Stimulated activated CD8-positive, alpha-beta memory T cell treated with anti-CD3 and anti-CD28 coated beads, Interleukin-15, amount 100 ng/mL, for 1 hour (primary cell): ENCODE measurements around the gene KCND2.

ENCODE experiments used
- DNase-seq: peaks from one replicate; pipeline ENCODE4 v3.0.0-alpha.2; 2020; ENCODE audit warnings: low read depth

The KCND2 gene

DNA sequence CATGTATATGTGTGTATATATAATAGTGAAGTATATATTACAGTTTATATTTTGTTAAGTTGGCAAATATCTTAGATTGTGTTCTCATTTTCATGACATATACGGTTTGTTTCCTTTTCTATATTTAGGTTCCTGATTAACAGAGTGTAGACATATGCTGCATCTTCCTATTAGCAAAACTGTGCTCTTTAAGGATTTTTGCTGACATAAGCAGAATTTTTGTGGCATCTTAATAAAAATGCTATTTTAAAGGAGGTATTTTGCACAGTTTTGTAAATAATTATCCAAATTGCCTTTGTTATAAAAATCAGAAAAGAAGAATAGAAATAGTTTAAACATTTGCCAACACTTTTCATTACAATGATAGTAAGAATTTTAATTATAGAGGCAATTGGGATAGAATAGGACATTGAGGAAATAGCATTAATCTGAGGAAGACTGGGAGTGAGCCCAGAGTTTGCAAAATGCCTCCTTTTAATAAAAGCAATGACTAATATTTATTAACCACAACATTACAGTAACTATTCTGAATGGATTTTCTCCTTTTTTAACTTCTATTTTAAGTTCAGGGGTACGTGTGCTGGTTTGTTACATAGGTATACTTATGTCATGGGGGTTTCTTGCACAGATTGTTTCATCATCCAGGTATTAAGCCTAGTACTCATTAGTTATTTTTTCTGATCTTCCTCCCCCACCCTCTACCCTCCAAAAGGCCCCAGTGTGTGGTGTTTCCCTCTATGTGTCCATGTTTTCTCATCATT, 38.2 kb downstream of the KCND2 start:
- no peak for DNase-seq

DNA sequence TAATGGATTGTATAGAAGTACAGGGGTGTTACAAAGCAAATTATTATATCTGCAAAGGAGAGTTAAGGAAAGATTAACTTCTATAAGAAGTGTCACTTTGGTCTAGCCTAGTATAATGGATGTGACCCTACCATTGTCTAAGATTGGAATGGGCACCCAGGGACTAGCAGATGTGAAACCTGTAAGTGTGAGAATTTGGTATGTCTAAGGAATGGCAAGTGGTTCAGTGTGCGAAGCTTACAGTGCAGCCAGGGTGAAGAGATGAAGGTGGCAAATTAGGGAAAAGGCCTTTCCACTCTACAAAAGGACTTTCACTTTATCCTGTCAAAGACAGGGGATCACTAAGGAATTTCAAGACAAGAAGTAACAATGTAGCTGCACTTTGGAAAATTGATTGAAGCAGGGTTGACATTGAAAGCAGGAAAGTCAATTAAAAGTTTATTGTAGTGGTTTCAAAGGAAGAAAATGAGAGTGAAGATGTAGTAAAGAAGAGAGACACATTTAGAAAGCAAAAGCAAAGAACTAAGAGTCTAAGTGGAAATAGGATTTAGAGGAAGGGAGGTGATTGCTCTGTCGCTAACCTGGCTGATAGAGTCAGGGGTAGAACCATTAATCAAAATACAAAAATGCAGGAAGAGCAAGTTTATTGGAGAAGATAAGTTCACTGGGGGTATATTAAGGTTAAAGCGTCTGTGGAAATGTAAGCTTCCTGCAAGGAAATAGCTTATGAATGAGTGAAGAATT, 47.4 kb downstream of the KCND2 start:
- no peak for DNase-seq

DNA sequence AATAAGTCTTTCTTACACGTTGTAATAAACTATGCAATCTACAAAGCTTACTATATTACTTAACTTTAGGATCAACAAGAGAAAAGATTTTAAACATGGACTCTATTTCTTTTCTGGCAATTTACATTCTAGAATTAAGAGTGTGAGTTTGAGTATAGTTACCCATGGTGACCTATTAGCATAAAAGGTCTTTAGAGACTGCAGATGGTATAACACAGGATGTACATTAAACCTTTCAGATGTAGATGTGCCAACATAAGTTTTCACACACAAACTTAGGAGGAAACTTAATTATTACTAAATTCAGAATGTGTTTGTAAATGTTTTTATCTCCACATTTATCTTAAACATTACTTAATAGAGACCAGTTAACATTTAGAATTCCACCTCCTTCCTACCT, 54.1 kb downstream of the KCND2 start:
- DNase-seq: no peak

DNA sequence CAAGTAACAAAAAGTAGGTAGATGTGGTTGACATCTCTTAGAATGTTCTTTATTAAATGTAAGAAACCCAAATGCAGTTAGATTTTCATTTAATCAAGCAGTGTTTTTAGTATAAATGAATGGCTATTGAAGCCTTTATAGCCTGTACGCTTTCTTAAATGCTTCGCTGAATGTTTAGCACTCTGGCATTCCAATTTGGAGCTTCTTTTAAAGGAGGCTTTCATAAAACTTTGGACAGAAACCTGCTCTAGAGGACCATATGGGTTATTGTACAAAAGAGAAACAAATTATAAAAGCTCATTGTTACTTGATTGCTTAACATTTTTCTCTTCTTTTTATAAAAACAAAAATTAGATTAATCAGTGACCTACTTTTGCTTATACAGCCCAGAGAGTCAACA, 59.5 kb downstream of the KCND2 start:
- DNase-seq: no peak

DNA sequence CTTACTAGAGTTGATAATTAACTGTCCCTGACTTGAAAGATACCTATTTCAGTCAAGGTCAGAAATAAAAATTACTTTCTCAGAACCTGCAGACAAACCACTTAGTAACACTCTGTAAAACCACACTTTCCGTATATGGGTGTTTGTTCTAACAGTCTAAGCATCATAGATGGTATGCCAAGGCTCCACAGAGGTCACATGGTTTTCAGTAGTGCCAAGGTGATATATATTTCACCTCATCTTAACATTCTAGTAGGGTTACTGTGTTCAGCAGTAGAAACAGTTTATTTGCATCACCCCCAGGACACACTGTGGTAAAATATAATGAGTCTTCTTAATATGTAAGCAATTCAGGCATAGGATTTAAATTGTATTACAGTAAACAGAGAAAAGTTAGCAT, 61.5 kb downstream of the KCND2 start:
- DNase-seq: no peak

DNA sequence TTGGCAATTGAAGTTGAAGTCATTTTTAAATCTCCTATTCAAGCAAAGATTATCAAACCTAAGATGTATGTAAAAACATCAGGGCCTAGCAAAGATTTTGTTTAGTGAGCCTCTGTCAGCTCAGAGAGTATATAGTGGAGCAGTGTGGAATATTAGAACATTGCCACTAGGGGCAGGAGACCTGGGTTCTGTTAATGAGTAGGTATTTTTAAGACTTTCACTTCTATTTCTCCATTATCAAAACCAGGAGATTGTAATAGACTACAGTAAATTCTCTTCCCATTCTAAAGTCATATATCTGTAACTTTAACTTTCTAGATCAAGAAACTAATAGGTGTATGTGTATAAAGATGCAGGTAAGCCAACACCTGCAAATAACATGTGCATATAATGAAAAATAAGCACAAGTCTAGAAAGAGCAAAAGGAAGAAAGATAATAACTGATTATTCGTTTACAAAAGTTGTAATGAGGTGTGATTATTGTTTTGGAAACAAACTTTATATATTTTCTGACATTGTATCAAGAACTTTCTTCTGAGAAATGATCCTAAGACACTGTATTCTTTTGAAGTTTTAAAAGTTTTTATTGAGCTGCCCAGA, 64.4 kb downstream of the KCND2 start:
- DNase-seq: no peak

DNA sequence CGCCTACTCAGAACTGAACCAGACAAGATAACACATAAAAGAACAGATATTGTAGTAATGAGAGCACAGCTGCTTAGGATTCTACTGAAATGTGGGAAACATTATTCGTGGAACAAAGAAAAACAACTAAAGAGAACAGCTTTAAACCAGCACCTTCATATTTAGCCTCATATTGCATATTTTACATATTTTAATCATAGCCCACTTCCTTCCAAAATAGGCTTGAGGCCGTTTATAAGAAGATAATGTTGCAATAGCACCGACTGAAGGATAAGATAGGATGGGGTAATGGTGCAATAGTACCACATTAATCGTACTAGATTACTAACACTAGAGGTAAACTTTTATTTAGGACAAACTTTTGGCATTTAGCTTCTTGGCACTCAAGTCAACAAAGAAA, 71.3 kb downstream of the KCND2 start:
- DNase-seq: no peak

DNA sequence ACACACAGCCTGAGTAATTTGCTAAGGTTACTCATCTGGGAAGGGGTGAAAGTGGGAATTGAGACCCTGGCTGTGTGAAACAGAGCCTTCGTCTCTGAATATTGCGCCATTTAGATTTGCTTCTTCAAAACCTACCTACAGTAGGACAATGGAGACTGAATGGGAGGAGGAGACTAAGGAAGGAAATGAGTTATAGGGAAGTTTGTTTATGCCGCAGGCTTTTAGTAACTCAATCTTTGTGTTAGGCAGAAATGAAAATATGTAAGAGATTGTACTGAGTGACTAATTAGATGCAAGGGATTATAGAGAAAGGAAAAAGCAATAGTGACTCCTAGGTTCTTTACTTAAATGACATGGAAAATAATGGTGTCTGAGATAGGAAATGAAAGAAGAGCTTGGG, 80.2 kb downstream of the KCND2 start:
- DNase-seq: no peak

DNA sequence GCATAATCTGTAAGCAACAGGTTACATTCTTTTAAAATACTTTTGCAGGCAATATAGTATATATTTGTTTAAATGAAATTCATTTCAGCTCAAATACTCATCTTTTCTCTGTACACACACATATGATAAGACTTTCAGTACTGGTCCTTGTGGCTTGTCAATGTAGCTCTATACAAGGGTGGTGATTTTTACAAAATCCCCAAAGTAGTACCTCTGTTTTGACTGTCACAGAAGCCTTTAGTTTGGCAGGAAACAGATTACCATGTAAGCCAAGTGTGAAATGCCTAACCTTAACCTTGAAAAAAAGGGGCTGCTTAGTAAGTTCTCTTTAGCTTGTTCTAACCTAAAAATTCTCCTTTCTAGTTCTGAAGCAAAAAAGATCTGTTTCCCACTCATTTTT, 87.9 kb downstream of the KCND2 start:
- DNase-seq: no peak

DNA sequence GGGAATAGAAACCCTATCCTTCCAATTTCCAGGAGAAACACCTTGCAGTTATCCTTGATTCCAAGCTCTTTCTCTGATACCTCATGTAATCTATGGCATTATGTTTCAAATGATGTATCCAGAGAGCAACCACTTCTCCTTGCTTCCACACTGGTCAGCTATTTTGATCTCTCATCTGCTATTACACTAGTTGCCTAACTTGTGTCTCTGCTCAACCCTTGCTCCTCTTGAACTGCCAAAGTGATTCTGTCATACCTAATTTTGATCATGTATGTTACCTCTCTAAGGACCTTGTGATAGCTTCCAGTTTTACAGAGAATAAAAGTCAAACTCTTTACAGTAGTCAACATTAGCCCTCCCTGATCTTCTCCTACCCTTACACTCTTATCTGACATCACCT, 90.4 kb downstream of the KCND2 start:
- DNase-seq: no peak

DNA sequence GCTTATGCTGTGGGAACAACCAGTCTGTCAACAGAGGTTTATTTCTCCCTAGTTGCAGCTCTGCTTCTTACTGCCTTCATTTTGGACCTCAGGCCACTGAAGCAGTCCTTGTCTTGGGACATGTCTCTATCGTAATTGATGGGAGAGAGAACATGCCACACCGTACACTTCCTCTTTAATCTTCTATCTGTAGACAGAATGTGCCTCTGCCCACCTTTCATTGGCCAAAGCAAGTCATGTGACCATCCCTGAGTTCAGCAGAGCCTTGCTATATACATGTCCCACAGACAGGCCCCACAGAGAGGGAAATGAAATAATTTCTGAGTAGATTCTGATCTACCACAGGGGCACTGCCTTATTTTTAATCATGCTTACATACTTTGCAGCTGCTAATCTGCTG, 98.0 kb downstream of the KCND2 start:
- DNase-seq: no peak

DNA sequence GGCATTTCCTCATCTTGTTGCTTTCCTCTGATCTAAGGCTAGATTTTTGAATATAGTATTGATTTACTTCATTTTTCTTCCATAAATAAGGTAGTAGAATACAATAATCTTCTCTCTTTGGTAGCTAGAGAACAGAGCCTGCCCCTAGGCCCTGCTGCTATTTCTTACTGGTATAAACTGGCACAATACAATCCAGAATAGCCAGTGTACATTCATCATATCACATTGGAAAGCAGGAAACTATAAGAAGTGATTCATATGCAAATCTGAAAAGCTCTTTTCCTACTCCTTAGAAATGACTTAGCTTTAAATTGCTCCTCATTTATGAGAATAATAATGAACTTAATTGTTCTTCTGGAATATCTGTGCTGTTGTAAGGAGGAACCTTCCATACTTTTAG, 100.2 kb downstream of the KCND2 start:
- DNase-seq: no peak

DNA sequence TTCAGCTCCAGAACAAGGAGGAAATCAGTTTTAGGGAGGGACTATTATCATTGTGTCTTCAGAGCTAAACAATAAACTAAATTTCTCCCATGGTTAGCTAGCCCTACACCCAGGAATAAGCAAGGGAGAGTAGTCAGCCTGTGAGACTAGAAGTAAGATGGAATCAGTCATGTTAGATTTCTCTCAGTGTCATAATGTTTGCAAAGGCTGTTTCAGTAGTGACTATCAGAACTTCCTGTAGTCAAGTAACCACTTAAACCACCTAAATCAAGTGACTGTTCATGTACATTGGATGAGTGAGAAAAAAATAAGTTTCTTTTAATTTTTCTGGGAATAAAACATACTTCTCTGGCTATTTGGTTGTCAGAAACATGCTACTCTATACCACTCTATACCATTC, 121.6 kb downstream of the KCND2 start:
- DNase-seq: no peak

DNA sequence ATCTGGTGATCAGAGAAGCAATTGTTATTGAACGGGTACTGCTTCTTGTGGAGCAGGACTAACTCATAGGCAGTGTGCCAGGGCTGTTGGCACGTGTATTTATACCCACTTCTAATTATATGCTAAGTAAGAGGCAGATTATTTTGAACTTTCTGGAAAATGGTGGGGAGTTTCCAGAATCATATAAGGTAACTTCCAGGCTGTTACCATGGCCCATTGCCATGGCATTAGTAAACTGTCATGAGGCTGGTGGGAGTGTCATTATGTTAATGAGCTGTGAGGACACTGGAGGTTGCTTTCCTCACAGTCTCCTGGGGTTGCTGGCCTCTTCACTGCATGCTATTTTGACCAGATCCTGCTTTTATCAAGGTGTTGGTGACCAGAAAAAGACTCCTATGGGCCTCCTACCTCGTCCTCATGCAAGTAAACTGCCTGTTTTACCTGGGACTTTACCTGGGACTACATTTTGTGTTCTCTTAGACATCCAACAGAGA, 122.6 kb downstream of the KCND2 start:
- DNase-seq: no peak

DNA sequence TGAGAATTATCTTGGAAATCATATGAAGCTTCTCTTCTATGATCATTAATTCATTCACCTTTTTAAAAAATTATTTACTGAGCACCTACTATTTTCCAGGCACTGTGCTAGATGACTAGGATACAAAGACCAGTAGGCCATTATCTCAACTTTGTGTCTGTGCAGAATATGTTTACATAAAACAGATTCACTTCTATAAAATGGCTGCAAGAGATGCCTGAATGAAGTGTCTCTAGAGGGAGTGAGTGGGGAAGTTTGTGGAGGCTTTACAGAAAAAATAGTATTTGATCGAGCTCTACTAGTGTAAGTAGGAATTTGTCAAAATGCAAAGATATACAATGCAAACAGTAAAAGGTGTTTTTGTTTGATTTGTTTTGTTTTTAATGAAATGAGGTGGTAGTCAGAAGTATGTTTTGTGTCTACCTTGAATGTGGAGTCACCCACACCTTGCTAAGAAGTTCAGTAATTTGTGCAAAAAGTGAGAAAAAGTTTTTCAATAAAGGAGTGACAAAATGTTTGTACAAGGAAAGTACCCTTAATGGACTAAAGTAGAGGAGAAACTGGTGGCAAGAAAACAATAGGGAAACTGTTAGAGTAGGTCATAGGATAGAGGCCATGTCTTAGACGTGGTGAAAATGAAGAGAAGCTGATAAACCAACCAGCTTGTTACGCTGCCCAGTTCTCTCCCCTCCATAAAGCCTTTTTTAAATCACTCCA, 125.5 kb downstream of the KCND2 start:
- no peak for DNase-seq

DNA sequence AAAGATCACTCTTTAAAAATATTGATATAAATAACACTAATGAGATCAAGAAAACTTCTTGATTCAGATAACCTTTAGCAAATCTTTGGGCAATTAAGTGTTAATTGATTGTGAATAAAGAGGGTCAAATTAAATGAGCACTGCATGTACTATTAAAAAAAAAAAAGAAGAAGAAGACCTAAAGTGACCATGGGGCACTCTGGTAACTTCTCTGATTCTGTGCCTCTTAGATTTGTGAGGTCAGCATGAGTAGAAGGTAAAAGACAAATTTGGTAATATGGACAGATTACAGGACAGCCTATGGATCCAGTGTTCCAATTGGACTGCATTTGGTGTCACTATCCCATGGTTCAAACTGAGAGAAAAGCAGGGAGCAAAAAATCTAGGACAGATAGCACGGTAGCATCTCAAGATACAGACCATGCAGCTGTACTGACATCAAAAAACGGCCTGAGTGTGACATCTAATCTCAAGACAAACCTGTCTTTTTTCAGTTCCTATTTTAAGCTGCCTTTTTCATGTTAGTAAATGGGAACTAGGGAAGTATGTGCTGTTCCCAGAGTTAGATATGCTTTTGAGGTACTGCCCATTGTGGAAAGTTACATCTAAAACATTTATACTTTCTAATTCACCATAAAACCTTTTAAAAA, 128.0 kb downstream of the KCND2 start:
- no peak for DNase-seq

DNA sequence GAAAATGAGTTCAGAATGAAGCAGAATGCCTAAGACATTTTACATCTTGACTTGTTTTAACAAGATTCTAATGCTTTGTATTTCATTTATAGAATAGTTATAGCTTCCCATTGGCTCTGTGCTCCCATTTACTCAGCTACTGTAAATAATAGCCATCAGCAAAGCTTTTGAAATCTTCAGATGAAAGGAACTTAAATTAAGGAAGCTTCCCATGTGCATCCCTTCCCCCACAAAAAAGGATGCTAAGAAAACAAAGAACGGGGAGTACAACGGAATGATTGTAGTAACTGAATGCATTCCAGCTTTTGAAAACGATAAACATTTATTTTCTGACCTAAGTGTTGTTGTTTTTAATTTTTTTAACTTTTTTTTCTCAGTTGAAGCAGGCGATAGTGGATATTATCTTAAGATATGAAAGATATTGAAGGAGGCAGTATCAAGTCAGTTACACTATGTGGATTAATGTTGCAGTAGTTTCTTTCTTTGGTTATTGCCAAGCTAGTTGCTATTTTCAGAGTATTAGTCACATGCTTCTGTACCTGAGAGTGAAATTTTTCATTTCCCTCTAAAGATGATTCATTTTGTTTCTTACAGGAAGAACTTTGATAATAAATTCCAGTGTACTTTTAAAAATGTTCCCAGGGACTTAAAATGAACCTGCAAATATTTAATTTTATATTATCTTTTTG, 129.2 kb downstream of the KCND2 start:
- DNase-seq: no peak

DNA sequence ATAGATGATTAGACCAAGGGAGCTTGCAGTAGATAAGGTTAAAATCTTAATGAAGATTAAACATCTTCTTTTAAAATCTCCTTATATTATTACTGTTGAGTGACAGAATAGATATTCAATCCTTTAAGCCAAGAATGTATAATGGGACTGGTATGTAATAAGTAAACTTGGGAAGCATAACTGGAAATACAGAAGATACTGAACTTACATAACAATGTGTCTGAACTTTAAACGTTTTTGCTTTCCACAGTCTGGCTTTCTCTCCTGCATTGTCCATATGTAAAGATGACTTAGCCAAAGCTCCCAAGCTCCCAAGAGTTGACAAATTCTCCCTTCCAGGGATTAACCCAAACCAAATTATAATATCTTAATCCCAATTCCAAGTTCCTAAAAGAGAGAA, 129.8 kb downstream of the KCND2 start:
- DNase-seq: no peak

DNA sequence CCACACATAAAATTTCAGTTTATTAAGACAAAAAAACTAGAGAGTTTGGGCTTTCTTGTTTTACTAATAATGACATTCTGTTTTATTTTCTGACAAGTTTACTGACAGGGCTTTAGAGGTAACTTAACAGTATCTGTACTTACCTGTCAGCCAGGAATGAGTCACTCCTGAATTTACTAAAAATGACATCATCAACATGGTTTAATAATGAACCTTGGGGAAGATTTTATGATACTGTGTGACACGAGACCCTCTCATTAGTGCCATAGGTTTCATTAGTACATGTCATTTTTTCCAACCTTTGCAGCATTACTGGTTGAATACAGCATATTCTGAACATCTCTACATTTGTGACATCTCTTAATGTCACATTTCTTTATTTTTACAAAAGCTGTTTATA, 131.1 kb downstream of the KCND2 start:
- DNase-seq: no peak

DNA sequence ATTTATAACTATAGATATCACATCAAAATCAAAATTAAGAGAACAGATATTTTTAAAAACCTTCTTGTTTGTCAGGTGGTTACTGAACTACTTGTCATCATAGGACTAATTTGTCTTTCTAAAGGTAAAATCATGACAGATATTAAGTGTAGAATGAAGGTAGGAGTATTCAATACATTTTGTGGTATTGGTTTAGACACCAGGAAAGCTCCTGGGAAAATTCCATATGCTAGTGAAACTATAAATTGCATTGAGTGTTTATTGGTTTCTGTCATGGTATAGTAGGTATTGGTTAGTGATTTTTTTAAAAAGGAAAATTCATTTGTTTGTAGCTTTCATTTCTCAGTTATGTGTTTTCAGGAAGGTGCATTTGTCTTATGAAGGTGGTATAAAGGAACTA, 132.7 kb downstream of the KCND2 start:
- DNase-seq: no peak

DNA sequence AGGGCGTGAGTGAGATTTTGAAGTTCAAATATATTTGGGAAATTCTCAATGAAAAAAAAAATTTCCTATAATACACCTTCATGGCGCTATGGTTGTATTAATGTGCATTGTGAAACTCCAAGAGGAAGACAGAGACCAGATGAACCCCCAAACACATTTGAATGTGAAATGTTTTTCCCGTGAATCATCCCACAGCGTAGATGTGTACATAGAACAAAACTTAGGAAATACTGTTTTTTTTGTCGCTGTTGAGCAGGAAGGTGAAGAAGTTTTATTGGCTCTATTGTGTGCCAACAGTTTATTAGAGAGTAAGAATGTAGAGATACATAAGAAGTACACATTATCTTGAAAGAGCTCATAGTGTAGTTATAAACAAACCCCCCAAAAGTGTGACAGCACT, 134.0 kb downstream of the KCND2 start:
- DNase-seq: no peak
